Natural killer cell treated with Interleukin-12 subunit alpha and Interleukin-12 subunit beta and Interleukin-15 and Interleukin-18, amount 100 ng/mL, for 72 hours (primary cell): ENCODE results near the gene ACSS2. TPM values are rescaled to one million over a fixed set of nuclear protein-coding genes. Genes with fewer than 3 reads are reported as not detected.
"Not testable (repeated sequence)": the region's sequence is repeated elsewhere in the genome, so short reads cannot be mapped to it uniquely, and the experiment has no call there.

Experiments
- ATAC-seq, 2 donors: fragments of 150-1000 bp; cut with Tn5 transposase in 1 of 2; sonication (Bioruptor Pico), chemical (Tn5 transposase) in 1 of 2; 2 replicates each; pipeline ENCODE4 v1.10.0; 2021
- DNase-seq: peaks from one replicate; pipeline ENCODE4 v3.0.0; 2022; ENCODE audit warnings: low spot score
- H3K27ac Mint-ChIP-seq, 2 donors: 1 replicate in 1 of 2; 2 replicates in 1 of 2; pipeline ENCODE4 v1.8.0; 2022; ENCODE audit warnings: mixed read lengths in 2 of 2, mild to moderate bottlenecking in 1 of 2, moderate library complexity in 1 of 2
- H3K27me3 Mint-ChIP-seq, 2 donors: 1 replicate in 1 of 2; 2 replicates in 1 of 2; pipeline ENCODE4 v1.8.0; 2022; ENCODE audit warnings: mixed read lengths in 2 of 2
- H3K36me3 Mint-ChIP-seq: one replicate; pipeline ENCODE4 v1.8.0; 2022; ENCODE audit warnings: mixed read lengths
- H3K4me1 Mint-ChIP-seq, 2 donors: 1 replicate in 1 of 2; 2 replicates in 1 of 2; pipeline ENCODE4 v1.8.0; 2022; ENCODE audit warnings: low read depth in 2 of 2, mixed read lengths in 2 of 2, mild to moderate bottlenecking in 1 of 2
- H3K4me3 Mint-ChIP-seq: one replicate; pipeline ENCODE4 v1.8.0; 2022; ENCODE audit warnings: mixed read lengths
- H3K9me3 Mint-ChIP-seq: 2 replicates; pipeline ENCODE4 v1.8.0; 2022; ENCODE audit warnings: mixed read lengths
- total RNA-seq, 2 donors: library from RNA; stranded (reverse); gene quantifications; one replicate each; pipeline ENCODE4 v1.2.3, GENCODE V29; 2022

ACSS2 gene
- total RNA-seq, 2 donors from 2014 or later = 2.4 to 13.4 TPM

DNA sequence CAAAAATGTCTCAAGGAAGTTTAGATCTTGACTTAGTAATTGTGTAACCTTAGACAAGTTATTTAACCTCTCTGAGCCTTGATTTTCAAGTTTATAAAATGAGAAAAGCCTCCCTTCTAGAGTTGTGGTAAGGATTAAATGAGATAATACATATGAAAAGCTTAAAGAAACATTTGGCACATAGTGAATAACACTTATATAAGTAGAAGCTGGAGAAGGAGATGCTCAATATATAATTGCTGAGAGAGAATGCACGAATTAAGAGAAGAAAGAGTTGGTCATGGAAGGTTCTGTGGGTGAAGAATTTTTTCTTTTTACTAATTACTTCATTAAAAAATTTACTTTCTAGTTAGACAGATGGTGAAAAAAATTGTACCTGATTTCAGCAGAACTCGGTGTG, 5.3 kb downstream of the ACSS2 start:
- no peak for ATAC-seq
- no peak for DNase-seq
- Mint-ChIP-seq H3K4me3 (no peak overlapping the region), H3K36me3 (no peaks in the 10 kb centered on the region), H3K27me3 (peaks cover 6 to 15% of the 10 kb centered on the region in 2 donors), H3K27ac (no peak overlapping the region), H3K9me3 (no peaks in the 10 kb centered on the region), H3K4me1 (peaks cover 3 to 6% of the 10 kb centered on the region in 2 donors)

- ATAC-seq (no peak), DNase-seq (no peak)
- Mint-ChIP-seq H3K27me3 (peaks cover 4 to 8% of the 10 kb centered on the region in 2 donors), H3K4me1 (no peaks in the 10 kb centered on the region), H3K4me3 (no peak overlapping the region), H3K9me3 (no peaks in the 10 kb centered on the region), H3K36me3 (no peaks in the 10 kb centered on the region), H3K27ac (no peak overlapping the region)
Measured at GRCh38 chr20:34883087-34883688, 6.8 kb downstream of the ACSS2 start.

GRCh38 chr20:34883809-34884208, 7.4 kb downstream of the ACSS2 start:
- no peaks in the 10 kb centered on the region for H3K9me3 Mint-ChIP-seq
- H3K27ac Mint-ChIP-seq = no peak overlapping the region
- ATAC-seq (no peak), DNase-seq (no peak)
- no peak overlapping the region for H3K4me3 Mint-ChIP-seq
- H3K4me1 Mint-ChIP-seq = no peaks in the 10 kb centered on the region
- H3K36me3 Mint-ChIP-seq = no peaks in the 10 kb centered on the region
- H3K27me3 Mint-ChIP-seq = peaks cover 8% of the 10 kb centered on the region in 2 donors

DNA sequence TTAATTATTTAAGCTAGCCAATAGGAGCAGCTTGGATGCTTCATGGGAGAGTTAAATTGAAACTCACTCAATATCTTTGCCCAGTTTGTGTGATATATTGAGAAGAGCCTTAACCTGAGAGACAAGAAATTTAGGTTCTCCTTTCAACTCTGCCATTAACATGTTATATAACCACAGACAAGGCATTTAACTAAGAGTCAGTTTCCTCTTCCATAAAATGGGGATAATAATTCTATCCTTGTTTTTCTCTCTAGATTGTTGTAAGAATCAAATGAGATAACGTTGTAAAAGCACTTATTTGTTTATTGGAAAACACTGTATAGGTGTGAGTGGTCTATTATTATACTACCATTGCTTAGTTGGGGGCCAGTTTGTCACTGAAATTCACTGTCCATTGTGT, 7.8 kb downstream of the ACSS2 start:
- H3K36me3 Mint-ChIP-seq = no peaks in the 10 kb centered on the region
- ATAC-seq (no peak), DNase-seq (no peak)
- no peaks in the 10 kb centered on the region for H3K4me1 Mint-ChIP-seq
- no peak overlapping the region for H3K27ac Mint-ChIP-seq
- no peak overlapping the region for H3K4me3 Mint-ChIP-seq
- H3K27me3 Mint-ChIP-seq = peaks cover 3 to 5% of the 10 kb centered on the region in 2 donors
- no peaks in the 10 kb centered on the region for H3K9me3 Mint-ChIP-seq

DNA sequence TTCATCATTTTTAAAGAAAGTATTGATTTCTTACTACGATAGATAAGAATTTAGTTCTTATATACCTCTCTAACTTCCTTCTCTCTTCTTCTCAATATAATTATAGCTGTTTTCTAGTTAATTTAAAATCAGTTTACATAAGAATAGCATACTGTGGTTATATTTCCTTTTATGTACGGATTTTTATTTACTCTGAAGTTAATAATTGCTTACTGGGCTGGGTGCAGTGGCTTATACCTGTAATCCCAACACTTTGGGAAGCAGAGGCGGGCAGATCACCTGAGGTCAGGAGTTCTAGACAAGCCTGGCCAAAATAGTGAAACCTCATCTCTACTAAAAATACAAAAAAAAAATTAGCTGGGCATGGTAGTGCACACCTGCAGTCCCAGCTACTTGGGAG, 9.7 kb downstream of the ACSS2 start:
- ATAC-seq = no peak
- Mint-ChIP-seq H3K27me3 (peaks cover 7 to 14% of the 10 kb centered on the region in 2 donors), H3K27ac (no peak overlapping the region), H3K4me3 (no peak overlapping the region), H3K4me1 (peaks cover 4 to 17% of the 10 kb centered on the region in 2 donors), H3K9me3 (no peaks in the 10 kb centered on the region), H3K36me3 (no peaks in the 10 kb centered on the region)
- no peak for DNase-seq

GRCh38 chr20:34887023-34887422, 10.6 kb downstream of the ACSS2 start:
- Mint-ChIP-seq H3K27me3 (peaks cover 7 to 14% of the 10 kb centered on the region in 2 donors), H3K27ac (no peak overlapping the region), H3K4me3 (no peak overlapping the region), H3K4me1 (peaks cover 7 to 21% of the 10 kb centered on the region in 2 donors), H3K36me3 (no peaks in the 10 kb centered on the region), H3K9me3 (no peaks in the 10 kb centered on the region)
- ATAC-seq (no peak), DNase-seq (no peak)

GRCh38 chr20:34888468-34888867, 12.1 kb downstream of the ACSS2 start:
- Mint-ChIP-seq H3K27ac (peak overlapping the region in 1 of 2 donors; percentile 1), H3K4me3 (no peak overlapping the region), H3K36me3 (no peaks in the 10 kb centered on the region), H3K4me1 (peaks cover 7 to 27% of the 10 kb centered on the region in 2 donors), H3K9me3 (no peaks in the 10 kb centered on the region), H3K27me3 (peaks cover 7 to 14% of the 10 kb centered on the region in 2 donors)
- ATAC-seq (no peak), DNase-seq (no peak)

GRCh38 chr20:34891166-34892062, 15.0 kb downstream of the ACSS2 start:
- DNase-seq = no peak
- H3K4me1 Mint-ChIP-seq = peaks cover 7 to 27% of the 10 kb centered on the region in 2 donors

DNA sequence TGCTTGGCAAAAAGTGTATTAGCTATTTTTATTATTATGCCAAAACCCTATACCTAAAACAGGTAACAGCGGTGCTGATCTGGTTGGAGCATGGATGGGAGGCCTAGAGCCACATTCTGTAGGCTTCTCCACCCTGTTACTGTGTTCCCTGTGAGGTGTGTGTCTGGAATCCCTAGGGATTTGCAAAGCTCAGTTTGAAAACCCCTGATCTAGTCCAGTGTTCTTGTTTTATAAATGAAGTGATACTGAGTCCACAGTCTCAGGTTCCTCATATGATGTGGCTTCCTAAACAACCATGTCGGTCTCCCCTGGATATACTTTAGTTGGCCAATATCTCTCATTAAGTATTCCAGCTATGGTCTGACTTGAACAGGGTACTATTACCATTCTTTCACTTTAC, 16.3 kb downstream of the ACSS2 start:
- H3K4me1 Mint-ChIP-seq = peaks cover 7 to 27% of the 10 kb centered on the region in 2 donors
- no peaks in the 10 kb centered on the region for H3K9me3 Mint-ChIP-seq
- no peak overlapping the region for H3K4me3 Mint-ChIP-seq
- H3K27me3 Mint-ChIP-seq = peaks cover 7 to 14% of the 10 kb centered on the region in 2 donors
- ATAC-seq (no peak), DNase-seq (no peak)
- peak overlapping the region in 1 of 2 donors; percentile 55 for H3K27ac Mint-ChIP-seq
- H3K36me3 Mint-ChIP-seq = no peaks in the 10 kb centered on the region

More at GRCh38 chr20:34891166-34892062, 15.0 kb downstream of the ACSS2 start:
- H3K9me3 Mint-ChIP-seq = no peaks in the 10 kb centered on the region
- peak overlapping the region; percentile 49 for H3K4me3 Mint-ChIP-seq
- peak overlapping the region; percentile 22 to 55 for H3K27ac Mint-ChIP-seq
- ATAC-seq = peak; percentile 60 to 90
- peaks cover 7 to 14% of the 10 kb centered on the region in 2 donors for H3K27me3 Mint-ChIP-seq
- H3K36me3 Mint-ChIP-seq = no peaks in the 10 kb centered on the region

DNA sequence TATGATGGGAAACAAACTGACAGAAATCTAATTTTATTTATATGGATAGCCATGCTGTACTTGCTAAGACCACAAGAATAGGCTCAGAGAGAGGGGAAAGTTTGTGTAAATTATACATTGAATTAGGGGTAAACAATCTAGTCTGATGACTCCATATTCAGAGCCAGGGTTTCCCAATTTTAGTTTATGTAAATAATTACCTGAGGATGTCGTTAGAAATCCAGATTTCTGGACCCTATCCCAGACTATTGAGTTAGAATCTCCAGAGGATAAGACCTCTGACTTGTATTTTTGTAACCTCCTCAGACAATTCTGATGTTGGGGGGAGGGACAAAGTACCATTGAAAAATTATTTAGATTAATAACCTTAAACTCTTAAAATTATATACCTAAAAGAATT, 18.3 kb downstream of the ACSS2 start:
- H3K27ac Mint-ChIP-seq = no peak overlapping the region
- H3K27me3 Mint-ChIP-seq = peaks cover 3 to 7% of the 10 kb centered on the region in 2 donors
- peaks cover 7 to 24% of the 10 kb centered on the region in 2 donors for H3K4me1 Mint-ChIP-seq
- no peaks in the 10 kb centered on the region for H3K9me3 Mint-ChIP-seq
- H3K4me3 Mint-ChIP-seq = no peak overlapping the region
- ATAC-seq (no peak), DNase-seq (no peak)
- no peaks in the 10 kb centered on the region for H3K36me3 Mint-ChIP-seq

GRCh38 chr20:34895465-34895864, 19.1 kb downstream of the ACSS2 start:
- DNase-seq (no peak), ATAC-seq (no peak)
- Mint-ChIP-seq H3K4me1 (peaks cover 7 to 16% of the 10 kb centered on the region in 2 donors), H3K4me3 (no peak overlapping the region), H3K9me3 (no peaks in the 10 kb centered on the region), H3K27me3 (peaks cover 0 to 3% of the 10 kb centered on the region in 2 donors), H3K27ac (no peak overlapping the region), H3K36me3 (no peaks in the 10 kb centered on the region)

DNA sequence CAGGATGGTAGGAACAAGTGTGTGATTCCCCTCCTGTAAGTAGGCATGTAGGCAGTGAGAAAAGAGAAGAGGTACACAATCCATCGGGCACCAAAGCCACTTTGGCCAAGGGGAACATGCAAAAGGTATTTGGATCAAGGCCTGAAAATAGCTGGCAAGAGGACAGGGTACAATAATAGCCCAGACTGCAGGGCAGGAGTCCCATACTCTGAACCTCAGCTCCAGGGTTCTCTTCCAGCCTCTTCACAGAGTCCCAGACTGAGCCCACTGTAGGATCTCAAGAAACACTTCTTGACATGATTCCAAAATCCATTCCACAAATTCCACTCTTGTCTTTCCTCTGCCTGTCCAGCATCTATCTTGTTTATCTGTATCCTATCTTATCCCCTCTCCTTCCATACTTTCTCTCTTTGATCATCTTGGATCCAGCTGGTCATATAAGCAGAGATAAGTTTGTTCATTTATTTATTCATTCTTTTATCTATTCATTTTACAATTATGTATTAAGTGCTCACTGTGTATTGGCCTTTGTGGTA, 19.7 kb downstream of the ACSS2 start:
- Mint-ChIP-seq H3K9me3 (no peaks in the 10 kb centered on the region), H3K27me3 (no peaks in the 10 kb centered on the region), H3K4me1 (peaks cover 3 to 9% of the 10 kb centered on the region in 2 donors), H3K4me3 (no peak overlapping the region), H3K36me3 (no peaks in the 10 kb centered on the region), H3K27ac (no peak overlapping the region)
- ATAC-seq (no peak), DNase-seq (no peak)

DNA sequence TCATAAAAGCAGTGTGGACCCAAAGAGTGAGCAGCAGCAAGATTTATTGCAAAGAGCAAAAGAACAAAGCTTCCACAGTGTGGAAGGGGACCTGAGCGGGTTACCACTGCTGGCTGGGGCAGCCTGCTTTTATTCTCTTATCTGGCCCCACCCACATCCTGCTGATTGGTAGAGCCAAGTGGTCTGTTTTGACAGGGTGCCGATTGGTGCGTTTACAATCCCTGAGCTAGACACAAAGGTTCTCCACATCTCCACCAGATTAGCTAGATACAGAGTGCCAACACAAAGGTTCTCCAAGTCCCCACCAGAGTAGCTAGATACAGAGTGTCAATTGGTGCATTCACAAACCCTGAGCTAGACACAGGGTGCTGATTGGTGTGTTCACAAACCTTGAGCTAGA, 21.7 kb downstream of the ACSS2 start:
- not testable (repeated sequence) for H3K4me3 Mint-ChIP-seq, ATAC-seq, DNase-seq, H3K36me3 Mint-ChIP-seq, H3K27ac Mint-ChIP-seq, H3K27me3 Mint-ChIP-seq, H3K9me3 Mint-ChIP-seq, H3K4me1 Mint-ChIP-seq

DNA sequence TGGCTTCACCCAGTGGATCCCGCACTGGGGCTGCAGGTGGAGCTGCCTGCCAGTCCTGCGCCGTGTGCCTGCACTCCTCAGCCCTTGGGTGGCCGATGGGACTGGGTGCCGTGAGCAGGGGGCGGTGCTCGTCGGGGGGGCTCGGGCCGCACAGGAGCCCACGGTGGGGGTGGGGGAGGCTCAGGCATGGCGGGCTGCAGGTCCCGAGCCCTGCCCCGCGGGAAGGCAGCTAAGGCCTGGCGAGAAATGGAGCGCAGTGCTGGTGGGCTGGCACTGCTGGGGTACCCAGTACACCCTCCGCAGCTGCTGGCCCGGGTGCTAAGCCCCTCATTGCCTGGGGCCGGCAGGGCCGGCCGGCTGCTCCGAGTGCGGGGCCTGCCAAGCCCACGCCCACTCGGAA, 22.3 kb downstream of the ACSS2 start:
- not testable (repeated sequence) for DNase-seq, H3K36me3 Mint-ChIP-seq, H3K27ac Mint-ChIP-seq, H3K4me1 Mint-ChIP-seq, H3K9me3 Mint-ChIP-seq, H3K27me3 Mint-ChIP-seq, H3K4me3 Mint-ChIP-seq, ATAC-seq
